Upper lobe of left lung (tissue), 4 donors: ENCODE results near the gene NAA80.

ENCODE experiments used
- POLR2A ChIP-seq, 4 donors: fragments of 450-650 bp; IDR thresholded peaks; one replicate each; pipeline ENCODE4 v1.5.1; 2016 to 2017; ENCODE audit warnings: antibody characterized with exemption in 4 of 4, mild to moderate bottlenecking in 2 of 4
- POLR2AphosphoS5 ChIP-seq, 2 donors: sonication (generic); formaldehyde crosslinking; IDR thresholded peaks; one replicate each; pipeline ENCODE4 v1.5.1; 2017; ENCODE audit warnings: antibody characterized with exemption in 2 of 2
- TF ChIP-seq, protein P1 (sequence below), 6 experiments: fragments of 450-650 bp in 4 of 6; fragments of 200-600 bp in 2 of 6; sonication (generic) in 2 of 6; IDR thresholded peaks; one replicate each; pipeline ENCODE4 v1.5.1; 2016 to 2019; ENCODE audit warnings: antibody characterized with exemption in 6 of 6

DNA sequence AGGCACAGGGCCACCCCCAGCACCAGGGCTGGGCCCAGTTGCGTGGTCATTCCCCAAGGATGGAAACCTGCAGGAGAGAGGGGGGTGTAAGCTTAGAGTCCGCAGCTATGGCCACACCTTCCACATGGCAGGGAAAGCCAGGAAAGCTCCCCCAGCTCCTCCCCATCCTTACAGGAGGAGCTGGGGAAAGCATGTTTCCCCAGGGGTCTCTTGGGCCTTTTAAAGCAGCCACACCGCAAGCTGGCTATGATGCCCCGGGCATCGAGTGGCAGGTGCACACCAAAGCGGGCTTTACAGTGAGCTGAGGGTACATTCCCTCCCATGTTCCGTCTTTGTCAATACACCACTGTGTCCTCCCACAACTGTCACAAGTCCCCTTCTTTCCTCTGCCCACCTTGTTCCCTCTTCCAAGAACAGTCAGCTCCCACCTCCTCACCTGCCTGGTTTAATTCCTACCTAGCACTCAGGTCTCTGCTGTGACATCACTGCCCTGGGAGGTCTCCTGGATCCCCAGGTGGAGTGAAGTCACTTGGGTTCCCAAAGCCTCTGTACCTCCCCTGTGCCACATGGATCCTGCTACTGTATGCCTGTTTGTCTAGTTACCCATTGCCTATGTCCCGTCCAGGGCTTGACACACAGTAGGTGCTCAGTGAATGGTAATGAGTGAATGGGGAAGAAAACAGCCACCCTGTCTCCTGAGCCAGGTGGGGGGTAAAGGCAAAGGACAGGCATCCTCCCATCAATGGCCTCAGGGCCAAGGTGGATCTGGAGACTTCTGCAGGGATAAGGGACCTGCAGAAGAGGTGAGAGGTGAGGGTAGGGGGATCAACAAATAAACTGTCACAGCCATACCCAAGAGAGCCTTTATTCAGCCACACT, 3.4 kb downstream of the NAA80 start:
- TF ChIP-seq, protein P1, sequence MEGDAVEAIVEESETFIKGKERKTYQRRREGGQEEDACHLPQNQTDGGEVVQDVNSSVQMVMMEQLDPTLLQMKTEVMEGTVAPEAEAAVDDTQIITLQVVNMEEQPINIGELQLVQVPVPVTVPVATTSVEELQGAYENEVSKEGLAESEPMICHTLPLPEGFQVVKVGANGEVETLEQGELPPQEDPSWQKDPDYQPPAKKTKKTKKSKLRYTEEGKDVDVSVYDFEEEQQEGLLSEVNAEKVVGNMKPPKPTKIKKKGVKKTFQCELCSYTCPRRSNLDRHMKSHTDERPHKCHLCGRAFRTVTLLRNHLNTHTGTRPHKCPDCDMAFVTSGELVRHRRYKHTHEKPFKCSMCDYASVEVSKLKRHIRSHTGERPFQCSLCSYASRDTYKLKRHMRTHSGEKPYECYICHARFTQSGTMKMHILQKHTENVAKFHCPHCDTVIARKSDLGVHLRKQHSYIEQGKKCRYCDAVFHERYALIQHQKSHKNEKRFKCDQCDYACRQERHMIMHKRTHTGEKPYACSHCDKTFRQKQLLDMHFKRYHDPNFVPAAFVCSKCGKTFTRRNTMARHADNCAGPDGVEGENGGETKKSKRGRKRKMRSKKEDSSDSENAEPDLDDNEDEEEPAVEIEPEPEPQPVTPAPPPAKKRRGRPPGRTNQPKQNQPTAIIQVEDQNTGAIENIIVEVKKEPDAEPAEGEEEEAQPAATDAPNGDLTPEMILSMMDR (IDR thresholded peaks at IDR 0.05) = no peak
- TF ChIP-seq POLR2AphosphoS5 (IDR thresholded peaks at IDR 0.05) (no peak), POLR2A (IDR thresholded peaks at IDR 0.05) (no peak)
